ENCODE data around the gene PDE4A. TPM values are rescaled to one million over a fixed set of nuclear protein-coding genes. Genes with fewer than 3 reads are reported as not detected.
"Not testable (repeated sequence)": the region's sequence is repeated elsewhere in the genome, so short reads cannot be mapped to it uniquely, and the experiment has no call there.

The PDE4A gene
- total RNA-seq, 1 donor from 2014 or later: 2.4 TPM

DNA sequence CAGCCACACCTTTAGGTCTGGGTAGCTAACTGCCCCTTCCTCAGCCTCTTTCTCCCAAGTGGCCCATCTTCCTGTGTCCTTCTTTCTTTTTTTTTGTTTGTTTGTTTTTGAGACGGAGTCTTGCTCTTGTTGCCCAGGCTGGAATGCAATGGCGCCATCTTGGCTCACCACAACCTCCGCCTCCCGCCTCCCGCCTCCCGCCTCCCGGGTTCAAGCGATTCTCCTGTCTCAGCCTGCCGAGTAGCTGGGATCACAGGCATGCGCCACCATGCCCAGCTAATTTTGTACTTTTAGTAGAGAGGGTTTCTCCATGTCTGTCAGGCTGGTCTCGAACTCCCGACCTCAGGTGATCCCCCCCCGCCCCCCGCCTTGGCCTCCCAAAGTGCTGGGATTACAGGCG, 41.7 kb downstream of the PDE4A start:
- not testable (repeated sequence) for DNase-seq

DNA sequence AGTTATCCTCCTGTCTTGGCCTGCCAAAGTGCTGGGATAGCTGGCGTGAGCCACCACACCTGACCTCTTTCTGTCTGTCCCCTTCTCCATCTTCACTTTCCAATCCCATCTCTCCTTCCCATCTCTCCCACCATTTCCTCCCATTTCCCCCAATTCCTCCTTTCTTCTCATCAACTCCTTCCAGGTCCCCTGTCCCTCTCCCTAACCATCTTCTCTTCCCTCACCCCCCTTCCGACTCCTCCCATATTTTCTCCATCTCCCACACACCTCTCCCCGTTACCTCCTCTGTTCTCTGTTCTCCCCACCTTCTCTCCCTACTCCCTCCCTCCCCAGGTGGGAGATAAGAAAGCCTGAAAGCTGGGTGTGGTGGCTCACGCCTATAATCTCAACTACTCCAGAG, 42.2 kb downstream of the PDE4A start:
- no peak for DNase-seq

- DNase-seq: no peak
Observed at GRCh38 chr19:10464456-10464855, 44.1 kb downstream of the PDE4A start.

DNA sequence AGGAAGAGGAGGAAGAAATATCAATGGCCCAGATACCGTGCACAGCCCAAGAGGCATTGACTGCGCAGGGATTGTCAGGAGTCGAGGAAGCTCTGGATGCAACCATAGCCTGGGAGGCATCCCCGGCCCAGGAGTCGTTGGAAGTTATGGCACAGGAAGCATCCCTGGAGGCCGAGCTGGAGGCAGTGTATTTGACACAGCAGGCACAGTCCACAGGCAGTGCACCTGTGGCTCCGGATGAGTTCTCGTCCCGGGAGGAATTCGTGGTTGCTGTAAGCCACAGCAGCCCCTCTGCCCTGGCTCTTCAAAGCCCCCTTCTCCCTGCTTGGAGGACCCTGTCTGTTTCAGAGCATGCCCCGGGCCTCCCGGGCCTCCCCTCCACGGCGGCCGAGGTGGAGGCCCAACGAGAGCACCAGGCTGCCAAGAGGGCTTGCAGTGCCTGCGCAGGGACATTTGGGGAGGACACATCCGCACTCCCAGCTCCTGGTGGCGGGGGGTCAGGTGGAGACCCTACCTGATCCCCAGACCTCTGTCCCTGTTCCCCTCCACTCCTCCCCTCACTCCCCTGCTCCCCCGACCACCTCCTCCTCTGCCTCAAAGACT, 46.9 kb downstream of the PDE4A start:
- no peak for DNase-seq

DNA sequence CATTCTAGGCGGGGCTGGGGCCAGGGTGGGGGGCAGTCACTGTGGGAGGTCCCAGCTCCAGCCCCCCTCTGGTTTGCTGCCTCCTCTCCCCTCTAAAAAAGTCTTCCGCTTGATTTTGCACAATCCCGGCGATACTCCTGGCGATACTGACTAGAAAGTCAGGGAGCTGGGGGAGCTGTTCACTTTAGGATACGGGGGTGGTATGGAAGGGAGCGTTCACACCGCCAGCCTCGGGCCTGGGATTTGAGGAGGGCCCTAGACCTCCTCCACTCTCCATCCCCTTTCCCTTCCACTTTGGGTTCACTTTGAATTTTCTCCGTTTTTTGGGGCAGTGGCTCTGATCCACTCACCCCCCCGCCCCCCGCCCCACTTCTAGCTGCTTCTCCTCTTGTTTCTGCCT, 47.8 kb downstream of the PDE4A start:
- no peak for DNase-seq

- no peak for DNase-seq
Observed at GRCh38 chr19:10471909-10472308, 51.6 kb downstream of the PDE4A start.

- DNase-seq: no peak
Observed at GRCh38 chr19:10473192-10473591, 52.9 kb downstream of the PDE4A start.

DNA sequence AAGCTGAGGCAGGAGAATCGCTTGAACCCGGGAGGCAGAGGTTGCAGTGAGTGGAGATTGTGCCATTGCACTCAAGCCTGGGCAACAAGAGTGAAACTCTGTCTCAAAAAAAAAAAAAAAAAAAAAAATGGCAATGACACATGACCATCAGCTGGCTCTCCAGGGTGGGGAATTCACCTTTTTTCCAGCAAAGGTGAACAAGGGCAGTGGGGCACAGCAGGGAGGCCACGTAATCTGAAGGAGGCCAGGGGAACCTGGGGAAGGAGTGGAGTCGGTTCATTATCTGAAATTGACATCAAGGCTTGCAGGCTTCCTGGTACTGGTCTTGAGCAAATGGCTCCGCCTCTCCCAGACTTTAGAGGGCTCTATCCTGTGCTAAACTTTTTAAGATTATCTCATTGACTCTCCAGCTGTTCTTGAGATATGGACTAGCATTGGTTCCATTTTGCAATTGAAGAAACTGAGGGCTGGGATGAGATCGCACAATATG, 54.7 kb downstream of the PDE4A start:
- DNase-seq: no peak

DNA sequence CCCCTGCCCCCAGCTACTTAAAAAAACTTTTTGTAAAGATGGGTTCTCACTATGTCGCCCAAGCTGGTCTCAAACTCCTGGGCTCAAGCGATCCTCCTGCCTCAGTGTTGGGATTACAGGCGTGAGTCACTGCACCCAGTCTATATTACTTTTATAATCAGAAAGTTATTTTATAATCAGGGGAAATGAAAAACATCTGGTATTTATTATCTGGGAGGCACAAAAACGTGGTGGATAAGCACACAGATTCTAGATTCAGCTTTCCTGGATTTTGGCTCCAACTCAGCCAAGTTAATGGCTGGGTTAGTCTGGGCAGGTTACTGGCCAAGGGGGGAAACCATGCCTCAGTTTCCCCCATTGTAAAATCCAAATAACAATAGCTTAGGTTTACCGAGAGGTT, 58.1 kb downstream of the PDE4A start:
- DNase-seq: no peak

- peak; percentile 84 for DNase-seq
Observed at GRCh38 chr19:10478903-10479384, 58.6 kb downstream of the PDE4A start.

DNA sequence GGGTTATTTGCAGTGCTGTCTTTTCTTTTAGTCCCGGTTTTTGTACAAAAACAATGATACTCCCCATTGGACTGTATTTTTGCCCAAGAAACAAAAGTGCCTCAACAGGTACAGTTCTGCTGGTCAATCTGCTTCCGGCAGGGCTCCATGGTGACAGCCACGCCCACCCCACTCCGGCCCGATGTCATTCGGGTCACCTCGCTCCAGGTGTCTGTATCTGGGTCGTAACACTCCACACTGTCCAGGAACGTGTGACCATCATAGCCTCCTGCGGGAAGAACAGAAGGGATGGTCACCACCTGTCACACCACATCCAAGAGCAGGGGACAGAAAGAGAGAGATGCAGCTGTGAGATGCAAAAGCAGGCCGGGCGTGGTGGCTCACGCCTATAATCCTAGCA, 66.2 kb downstream of the PDE4A start:
- no peak for DNase-seq

- DNase-seq: no peak
Observed at GRCh38 chr19:10491472-10492047, 71.2 kb downstream of the PDE4A start.

GRCh38 chr19:10497371-10497770, 77.0 kb downstream of the PDE4A start:
- no peak for DNase-seq

GRCh38 chr19:10499550-10500246, 79.4 kb downstream of the PDE4A start:
- no peak for DNase-seq

DNA sequence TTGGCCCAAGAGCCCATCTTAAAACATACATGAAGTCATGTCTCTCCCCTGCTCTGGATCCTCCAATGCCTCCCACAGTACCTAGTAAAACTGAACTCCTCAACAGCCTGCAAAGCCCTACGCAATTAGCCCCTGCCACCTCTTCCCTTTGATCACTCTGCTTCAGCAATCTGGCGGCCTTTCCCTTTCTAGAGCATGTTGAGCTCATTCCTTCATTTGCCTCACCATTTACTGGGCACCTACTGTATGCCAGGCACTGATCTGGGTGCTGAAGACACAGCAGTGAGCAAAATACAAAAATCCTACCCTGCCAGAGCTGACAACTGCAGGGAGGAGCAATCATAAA, 79.9 kb downstream of the PDE4A start:
- DNase-seq: no peak

DNA sequence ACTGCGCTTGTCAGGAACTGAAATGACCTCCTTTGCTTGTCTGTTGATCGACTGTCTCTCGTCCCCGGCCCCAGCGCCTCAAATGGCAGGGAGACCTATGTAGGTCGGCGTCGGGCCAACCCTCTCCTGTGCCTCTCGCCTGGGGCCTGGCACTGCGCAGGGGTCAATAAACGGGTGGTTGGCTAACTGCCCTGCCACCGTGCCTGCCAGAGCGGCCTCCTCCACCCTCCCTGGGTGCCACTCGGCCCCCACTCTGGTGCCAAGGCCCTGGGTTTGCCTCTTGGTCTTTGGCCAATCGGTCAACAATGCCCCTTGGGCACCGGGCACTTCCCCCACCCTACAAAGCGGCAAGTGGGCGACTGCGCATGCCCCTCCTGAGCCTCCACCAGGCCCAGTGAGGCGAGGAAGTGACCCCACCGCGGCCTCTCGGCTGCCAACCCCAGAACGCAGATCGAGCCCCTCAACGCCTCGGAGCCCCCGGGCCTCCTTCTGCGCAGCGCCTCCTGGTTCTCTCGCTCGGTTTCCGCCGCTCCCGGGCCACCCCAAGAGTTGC, 81.7 kb downstream of the PDE4A start:
- DNase-seq: no peak

- peak; percentile 88 for DNase-seq
Observed at GRCh38 chr19:10502524-10503001, 82.2 kb downstream of the PDE4A start.

- no peak for DNase-seq
Observed at GRCh38 chr19:10503002-10503789, 82.9 kb downstream of the PDE4A start, which contains the start of gene KEAP1. TSS of gene KEAP1 (minus strand) at chr19:10503356. CDS start at chr19:10500033, 3,323 bp downstream.

GRCh38 chr19:10505583-10506229, 85.4 kb downstream of the PDE4A start:
- DNase-seq: peak; percentile 37

DNA sequence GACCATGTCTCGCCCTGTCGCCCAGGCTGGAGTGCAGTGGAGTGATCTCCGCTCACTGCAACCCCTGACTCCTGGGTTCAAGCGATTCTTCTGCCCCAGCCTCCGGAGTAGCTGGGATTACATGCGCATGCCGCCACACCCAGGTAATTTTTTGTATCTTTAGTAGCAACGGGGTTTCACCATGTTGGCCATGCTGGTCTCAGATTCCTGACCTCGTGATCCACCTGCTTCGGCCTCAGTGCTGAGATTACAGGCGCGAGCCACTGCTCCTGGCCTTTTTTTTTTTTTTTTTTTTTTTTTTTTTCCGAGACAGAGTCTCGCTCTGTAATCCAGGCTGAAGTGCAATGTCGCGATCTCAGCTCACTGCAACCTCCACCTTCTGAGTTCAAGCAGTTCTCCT, 87.7 kb downstream of the PDE4A start:
- no peak for DNase-seq

DNA sequence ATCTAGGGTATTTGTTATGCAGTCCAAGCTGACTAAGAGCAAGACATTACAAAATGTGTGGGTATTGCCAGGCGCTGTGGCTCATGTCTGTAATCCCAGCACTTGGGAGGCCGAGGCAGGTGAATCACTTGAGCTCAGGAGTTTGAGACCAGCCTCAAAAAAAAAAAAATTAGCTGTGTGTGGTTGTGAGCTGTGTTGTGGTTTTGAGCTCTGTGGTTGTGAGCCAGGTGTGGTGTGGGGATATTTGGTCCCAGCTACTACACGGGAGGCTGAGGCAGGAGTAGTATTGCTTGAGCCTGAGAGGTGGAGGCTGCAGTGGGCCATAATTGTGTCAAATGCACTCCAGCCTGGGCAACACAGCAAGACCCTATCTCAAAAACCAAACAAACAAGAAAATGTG, 88.4 kb downstream of the PDE4A start:
- no peak for DNase-seq

- DNase-seq: no peak
Observed at GRCh38 chr19:10510301-10510802, 90.0 kb downstream of the PDE4A start.

Data from skin of body (tissue), 2 donors.